ENCODE data around the gene ACO2.

The ACO2 gene

GRCh38 chr22:41524809-41525449 lies 56.0 kb downstream of the ACO2 start:
- DNase-seq: no peak

GRCh38 chr22:41525450-41526225 lies 56.7 kb downstream of the ACO2 start:
- no peak for DNase-seq

DNA sequence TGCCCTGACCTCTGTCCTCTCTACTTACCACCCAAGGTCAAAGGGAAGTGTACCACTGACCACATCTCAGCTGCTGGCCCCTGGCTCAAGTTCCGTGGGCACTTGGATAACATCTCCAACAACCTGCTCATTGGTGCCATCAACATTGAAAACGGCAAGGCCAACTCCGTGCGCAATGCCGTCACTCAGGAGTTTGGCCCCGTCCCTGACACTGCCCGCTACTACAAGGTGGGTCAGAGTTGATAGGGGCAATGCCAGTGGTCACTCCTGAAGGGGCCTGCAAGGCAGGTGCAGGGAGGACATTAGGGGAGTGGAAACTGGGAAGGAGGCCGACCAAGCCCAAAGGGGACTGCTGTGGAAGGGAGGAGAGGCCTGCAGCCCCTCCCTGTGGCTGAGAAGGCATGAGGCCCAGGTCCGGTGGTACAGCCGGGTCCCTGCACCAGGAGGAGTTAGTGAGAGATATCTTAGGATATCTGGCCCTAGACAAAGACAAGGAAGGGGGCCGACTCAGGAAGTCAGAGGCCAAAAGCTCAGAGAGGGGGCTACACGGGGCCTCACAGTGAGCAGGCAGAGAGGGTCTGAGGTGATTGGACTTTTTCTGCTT lies 57.4 kb downstream of the ACO2 start:
- no peak for DNase-seq

DNA sequence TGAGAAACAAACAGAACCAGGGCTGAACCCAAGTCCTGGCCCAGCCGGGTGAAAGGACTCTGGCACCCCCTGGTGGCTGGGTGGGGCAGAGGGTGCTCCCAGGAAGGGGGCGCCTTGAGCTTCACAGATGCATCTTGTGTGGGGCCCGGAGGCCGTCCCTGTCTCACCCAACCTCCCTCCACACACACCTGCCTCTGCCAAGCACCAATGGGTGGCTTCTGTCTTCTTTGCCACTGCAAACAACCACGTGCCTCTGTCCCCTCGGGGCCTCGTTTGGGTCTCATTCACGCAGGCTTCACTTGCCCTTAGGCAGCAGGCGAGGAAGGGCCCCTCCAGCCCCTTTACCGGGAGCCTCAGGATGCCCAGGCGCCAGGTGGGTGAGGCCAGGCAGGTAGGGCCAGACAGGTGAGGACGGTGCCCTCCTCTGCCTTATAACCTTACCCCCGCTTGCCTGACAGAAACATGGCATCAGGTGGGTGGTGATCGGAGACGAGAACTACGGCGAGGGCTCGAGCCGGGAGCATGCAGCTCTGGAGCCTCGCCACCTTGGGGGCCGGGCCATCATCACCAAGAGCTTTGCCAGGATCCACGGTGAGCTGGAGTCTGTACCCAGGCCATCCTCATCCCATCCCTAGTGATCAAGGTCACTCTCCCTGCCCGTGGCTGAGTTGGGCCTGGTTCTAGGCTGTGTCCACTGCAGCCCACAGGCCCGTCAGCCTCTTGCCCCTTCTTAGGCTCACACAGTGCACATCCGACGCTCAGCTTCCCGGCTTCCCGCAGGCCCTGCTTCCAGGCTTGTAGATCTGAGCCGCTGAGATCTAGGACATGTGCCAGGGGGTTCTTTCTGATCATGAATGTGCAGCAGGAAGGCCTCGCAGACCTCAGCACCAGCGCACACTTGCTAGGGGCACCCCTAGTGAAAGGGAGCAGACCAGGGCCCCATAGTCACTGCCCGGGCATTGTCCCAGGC lies 58.2 kb downstream of the ACO2 start:
- DNase-seq: peak; percentile 69

DNA sequence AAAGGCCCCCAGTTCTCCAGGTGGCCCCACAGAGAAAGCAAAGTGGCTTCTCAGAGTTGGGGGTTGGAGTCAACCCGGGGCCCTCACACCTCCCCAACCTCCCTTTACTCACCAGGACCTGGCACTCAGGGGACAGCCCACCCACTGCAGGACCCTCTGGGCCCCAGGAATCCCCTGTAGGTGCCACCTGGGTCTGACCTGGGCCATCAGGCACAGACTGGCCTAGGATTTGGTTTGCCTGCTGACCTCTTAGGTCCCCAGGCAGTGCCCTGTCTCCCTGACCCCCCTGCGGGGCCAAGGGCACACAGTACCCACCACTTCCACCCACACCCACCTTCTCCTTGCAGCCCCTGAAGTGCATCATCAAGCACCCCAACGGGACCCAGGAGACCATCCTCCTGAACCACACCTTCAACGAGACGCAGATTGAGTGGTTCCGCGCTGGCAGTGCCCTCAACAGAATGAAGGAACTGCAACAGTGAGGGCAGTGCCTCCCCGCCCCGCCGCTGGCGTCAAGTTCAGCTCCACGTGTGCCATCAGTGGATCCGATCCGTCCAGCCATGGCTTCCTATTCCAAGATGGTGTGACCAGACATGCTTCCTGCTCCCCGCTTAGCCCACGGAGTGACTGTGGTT lies 59.3 kb downstream of the ACO2 start:
- DNase-seq: no peak

DNA sequence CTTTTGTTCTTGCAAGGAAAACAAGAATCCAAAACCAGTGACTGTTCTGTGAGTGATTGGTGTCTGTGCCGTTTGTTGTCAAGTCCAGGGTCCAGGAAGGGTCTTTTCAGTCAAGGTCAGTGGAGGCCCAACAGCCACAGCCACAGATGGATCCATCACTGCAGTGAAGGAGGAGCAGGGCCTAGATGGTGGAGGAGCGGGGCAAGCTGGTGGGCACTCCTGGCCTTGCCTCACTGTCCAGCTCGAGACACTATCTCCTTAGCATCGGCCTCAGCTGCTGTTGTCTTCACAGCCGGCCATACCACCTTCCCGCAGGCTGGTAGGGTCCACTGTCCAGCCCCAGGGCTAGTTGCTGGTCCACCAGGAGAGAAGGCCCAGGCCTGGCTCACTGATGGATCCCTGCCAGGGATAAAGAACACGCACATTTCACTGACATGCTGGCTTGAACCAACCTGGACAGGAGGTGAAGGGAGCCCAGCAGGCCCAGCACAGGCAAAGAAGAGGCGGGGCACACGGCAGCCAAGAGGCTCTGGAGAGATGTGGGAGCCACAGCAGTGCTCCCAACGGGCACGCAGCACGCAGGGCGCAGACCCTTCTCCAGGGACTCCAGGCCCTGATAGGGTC lies 60.1 kb downstream of the ACO2 start:
- no peak for DNase-seq

GRCh38 chr22:41530890-41531714 lies 62.2 kb downstream of the ACO2 start:
- no peak for DNase-seq

DNA sequence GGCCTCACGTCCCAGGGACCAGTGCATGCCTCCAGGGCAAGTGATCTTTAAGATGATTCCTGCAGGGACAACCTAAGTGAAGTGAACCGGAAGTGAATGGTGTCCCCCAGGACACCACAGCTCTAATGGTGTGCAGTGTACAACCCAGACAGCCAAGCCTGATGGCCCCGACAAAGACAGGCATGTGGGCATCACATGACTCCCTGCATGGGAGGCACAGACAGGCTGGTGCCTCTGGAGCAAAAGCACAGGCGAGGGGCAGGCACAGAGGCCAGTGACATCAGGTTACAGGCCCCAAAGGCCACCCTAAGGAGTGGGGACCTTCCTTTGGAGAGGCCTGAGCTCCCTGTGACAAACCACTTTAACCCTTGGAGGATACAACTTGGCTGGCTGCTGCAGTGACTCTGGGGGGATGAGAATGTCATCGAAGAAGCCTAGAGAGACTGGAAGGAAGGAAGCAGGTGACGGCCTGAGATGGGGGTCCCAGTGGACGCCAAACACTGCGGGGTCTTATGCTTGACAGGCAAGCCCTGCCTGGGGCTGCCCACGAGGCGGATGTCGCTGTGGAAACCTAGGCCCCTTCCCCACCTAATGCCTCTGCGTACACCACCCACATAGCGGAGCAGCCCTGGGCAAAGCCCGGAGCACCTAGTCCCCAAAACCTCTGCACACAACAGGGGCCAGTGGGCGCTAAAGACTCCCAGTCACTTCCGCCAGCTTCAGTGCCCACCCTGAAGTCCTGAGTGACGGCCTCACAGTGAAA lies 63.0 kb downstream of the ACO2 start:
- no peak for DNase-seq

DNA sequence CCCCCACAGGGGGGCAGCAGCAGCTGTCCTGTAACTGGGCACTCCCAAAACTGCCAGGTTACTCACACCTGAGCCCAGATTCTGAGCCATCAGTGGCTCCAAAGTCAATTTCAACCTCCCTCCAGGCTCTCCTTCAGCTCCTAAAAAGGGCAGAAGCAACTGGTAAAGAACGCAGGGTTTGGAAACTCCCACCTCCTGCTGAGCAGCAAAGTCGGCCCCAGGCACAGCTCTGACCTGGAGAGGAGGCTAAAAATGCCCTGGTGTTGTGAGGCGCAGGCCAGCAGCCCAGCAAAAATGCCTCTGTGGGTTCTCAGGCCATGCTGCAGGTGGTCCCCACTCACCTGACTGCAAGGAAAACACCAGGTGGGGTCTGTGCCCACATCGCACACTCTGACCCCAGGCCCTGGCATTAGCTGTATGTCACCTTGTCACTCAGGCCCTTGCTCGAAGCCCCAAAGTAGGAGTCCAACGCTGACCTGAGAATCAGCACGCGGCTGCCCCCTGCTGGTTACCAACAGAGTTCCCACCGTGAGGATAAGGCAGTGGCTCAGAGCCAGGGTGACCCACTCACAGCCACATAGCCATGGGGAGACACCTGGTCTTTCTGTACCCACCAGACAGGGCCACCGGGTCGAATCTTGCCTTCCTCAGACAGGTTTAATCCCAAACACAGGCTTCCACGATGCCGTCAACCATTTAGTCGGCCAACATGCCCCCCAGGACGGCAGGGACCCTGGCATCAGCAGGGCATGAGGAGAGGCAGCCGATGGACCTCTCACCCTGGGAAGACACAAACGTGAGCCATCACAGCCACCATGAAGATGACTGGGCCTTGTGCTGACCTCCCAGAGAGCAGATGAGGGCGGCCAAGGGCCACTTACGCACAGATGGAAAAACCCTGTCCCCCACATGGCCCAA lies 64.2 kb downstream of the ACO2 start:
- DNase-seq: no peak

- DNase-seq: no peak
Measured at GRCh38 chr22:41534219-41534618, 65.3 kb downstream of the ACO2 start.

GRCh38 chr22:41535244-41535643 lies 66.3 kb downstream of the ACO2 start:
- DNase-seq: no peak

DNA sequence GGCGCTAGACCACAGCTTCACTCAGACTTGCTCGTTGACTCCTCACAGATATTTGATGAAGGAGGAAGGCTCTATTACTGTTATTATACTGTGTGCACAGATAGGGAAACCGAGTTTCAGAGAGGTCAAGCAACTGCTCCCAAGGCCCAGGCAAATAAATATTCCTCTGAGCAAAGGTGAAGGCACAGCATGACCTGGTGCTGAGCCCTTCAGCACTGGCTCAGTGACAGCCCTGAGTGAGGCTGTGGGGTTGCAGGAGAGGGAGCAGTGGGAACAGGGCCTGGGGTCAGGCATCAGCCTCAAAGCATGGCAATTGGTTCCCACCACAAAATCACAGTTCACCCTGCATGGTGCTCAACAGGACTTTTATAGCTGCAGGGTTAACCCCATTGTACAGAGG lies 68.3 kb downstream of the ACO2 start:
- DNase-seq: no peak

DNA sequence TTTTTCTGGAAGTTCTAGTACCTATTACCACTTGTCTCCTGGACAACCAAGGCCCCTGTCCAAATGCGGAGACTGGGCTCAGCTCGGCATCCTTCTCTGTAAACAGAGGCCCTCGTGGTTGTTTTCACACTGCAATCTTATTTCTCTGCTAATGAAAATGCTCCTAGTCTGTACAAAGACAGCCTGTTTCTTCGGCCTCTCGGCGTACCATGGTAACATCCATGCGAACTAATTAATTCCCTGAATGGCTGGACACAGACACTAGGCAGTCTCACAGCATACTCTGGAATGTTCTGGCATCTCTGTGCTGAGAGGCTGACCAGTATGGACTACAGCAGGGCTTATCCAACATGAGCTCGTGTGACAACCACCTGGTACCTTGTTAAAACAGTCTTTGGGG lies 69.7 kb downstream of the ACO2 start:
- DNase-seq: no peak

DNA sequence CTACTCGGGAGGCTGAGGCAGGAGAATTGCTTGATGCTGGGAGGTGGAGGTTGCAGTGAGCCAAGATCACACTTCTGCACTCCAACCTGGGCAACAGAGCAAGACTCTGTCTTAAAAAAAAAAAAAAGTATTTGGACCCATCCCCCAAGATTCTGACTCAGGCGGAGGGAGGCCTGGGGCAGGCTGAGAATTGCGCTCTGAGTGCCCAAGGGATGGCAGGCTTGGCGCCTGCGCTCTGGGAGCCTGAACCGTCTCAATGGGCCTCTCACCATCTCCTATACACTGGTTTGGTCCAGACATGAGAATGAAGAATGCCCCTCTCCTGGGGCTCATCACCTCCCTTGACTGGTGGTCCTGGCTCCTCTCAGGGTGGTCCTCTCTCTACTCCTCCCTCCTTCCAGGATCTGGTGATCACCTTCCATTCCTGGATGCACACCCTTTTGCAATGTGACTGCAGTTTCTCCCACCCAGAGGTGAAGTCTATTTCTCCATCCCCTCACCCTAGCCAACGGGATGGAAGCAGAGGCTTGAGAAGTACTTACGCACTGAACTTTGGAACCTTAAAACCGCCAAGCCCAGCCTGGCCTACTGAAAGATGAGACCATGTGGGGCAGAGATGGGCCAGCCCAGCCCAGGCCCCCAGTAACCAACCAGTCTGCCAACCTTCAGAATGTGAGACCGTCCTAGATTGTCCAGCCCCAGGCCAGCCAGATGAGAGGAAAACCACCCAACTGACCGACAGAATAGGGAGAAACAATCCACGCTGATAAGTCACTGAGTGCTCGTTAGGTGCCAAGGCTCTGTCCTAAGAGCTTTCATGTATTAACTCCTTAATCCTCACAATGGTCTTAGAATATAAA lies 70.5 kb downstream of the ACO2 start:
- no peak for DNase-seq

DNA sequence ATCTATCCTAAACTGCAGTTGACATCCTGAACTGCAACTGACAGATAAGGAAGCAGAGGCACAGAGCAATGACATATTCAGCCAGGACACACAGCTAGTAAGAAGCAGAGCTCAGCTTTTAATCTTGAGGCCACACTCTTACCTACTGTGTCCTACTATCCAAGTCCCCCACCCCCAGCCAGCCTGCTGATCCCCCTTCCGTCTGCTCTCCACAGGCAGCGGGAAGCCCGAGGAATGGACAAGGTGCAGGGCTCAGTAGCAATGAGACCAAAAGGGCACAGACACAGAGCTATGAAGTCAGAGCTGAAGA lies 71.0 kb downstream of the ACO2 start:
- DNase-seq: no peak

DNA sequence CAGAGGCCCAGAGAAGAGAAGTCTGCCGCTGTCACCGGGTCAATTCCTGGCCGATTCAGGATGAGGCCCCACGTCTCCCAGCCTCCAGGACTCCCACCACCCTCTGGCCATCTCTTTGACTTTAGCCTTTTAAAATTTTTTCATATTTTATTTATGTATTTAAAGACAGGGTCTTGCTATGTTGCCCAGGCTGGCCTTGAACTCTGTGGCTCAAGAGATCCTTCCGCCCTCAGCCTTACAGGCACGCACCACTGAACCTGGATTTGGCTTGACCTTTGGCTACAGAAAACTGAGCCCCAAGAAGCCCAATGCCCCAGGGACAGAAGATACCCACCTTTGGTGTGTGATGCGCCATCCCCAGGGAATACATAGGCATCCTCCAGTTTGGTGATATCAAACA lies 71.4 kb downstream of the ACO2 start:
- DNase-seq: no peak

- DNase-seq: no peak
Measured at GRCh38 chr22:41541484-41541883, 72.6 kb downstream of the ACO2 start.

DNA sequence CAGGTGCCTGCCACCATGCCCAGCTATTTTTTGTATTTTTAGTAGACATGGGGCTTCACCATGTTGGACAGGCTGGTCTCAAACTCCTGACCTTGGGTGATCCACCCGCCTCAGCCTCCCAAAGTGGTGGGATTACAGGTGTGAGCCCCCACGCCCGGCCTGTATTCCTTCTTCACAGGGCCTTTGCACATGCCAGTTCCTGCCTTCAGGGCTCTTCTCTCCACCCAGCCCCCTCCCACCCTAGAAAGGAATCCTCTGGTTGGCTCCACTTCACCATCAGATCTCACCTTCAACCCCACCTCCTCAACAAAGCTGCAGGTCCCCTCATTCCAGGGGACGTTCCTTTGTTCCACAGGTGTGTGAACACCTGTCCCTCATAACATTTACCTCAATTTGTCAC lies 73.3 kb downstream of the ACO2 start:
- DNase-seq: no peak
